ENCODE measurements around the gene SLC25A44.

DNA sequence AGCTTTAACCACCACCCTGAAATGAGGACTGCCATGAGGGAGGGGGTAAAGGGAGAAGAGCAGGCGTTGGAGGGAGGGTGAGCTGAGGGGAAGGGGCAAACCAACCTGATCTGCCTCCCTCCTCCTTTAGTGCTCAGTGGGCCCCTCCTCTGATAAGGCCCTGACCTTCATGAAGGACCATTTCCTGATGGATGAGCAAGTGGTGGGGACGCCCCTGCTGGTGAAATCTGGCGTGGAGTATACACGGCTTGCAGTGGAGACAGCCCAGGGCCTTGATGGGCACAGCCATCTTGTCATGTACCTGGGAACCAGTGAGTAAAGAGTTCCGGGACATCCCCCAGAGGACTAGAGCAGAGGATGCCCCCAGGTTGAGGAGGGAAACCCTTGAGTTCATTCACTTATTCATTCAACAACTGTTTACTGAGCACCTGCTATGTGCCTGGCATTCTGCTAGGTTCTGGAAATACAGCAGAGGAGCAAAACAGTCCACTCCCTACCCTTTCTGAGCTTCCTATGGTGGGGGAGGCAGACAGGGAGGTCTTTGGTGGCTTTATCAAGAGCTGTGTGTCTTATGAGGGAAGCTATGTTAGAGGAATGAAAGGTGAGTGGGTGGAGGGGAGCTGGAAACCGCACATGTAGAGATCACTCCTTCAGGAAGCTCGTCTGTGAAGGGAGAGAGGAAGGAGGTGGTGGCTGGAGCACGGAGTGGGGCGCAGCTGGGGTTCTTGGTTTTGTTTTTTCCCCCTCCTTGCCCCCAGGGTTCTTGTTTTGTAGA is 21.0 kb upstream of the SLC25A44 start:
- TF ChIP-seq, protein P1, sequence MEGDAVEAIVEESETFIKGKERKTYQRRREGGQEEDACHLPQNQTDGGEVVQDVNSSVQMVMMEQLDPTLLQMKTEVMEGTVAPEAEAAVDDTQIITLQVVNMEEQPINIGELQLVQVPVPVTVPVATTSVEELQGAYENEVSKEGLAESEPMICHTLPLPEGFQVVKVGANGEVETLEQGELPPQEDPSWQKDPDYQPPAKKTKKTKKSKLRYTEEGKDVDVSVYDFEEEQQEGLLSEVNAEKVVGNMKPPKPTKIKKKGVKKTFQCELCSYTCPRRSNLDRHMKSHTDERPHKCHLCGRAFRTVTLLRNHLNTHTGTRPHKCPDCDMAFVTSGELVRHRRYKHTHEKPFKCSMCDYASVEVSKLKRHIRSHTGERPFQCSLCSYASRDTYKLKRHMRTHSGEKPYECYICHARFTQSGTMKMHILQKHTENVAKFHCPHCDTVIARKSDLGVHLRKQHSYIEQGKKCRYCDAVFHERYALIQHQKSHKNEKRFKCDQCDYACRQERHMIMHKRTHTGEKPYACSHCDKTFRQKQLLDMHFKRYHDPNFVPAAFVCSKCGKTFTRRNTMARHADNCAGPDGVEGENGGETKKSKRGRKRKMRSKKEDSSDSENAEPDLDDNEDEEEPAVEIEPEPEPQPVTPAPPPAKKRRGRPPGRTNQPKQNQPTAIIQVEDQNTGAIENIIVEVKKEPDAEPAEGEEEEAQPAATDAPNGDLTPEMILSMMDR (IDR thresholded peaks at IDR 0.05): no peak
- TF ChIP-seq POLR2A (IDR thresholded peaks at IDR 0.05): no peak
